ENCODE results near the gene CARM1.

Gene CARM1

DNA sequence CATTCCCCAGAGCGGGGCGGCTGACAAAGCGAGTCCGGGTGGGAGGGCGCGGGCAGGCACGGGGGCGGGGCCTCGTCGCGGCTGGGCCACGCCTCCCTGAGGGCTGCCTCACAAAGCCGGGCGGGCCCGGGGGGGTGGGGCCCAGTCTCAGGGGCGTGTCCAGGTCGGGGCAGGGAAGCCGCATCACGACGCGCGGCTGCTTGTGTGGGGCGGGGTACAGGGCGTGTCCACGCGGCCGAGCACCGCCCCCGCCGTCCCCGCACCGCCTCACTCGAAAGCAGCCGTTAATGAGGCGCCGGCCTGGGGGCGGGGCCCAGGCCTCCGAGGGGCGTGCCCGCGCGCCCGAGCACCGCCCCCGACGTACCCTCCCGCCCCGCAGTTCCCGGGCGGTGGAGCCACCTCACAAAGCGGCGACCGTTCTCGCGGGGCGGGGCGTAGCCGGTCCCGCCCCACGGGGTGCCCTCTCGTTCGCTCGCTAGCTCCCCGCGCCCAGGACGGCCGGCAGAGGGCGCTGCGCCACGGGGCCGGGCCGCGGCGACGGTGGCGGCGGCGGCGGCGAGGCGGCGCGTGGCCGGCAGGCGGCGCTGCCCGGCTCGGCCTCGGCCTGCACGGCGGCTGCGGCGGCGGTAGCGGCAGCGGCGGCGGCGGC is at the start of gene CARM1:
CARM1 (plus strand) TSS at position 599 of the 649 bp plus-strand sequence. CDS start 150 bp downstream, outside the sequence.
- ATAC-seq (ENCODE audit: low read depth) (peak; percentile 83), DNase-seq (ENCODE audit: low spot score) (peak; percentile 96)
- no peaks in the 10 kb centered on the region for H3K27me3 ChIP-seq (ENCODE audit: insufficient read depth, poor library complexity, severe bottlenecking)
- H3K27ac ChIP-seq (ENCODE audit: poor library complexity, severe bottlenecking) = peak within 1 kb of the TSS; percentile 74
- peaks cover 6% of the 10 kb centered on the region for H3K4me1 ChIP-seq (ENCODE audit: insufficient read depth, poor library complexity, severe bottlenecking)
- H3K4me3 ChIP-seq (ENCODE audit: severe bottlenecking) = peak within 1 kb of the TSS; percentile 100
- H3K36me3 ChIP-seq (ENCODE audit: low read depth) = peaks cover 4% of the 10 kb centered on the region; the same call in 1 of the 2 replicates
- peak; percentile 85 for TF ChIP-seq CTCF (IDR thresholded peaks at IDR 0.05; ENCODE audit: poor library complexity, severe bottlenecking)
- no peaks in the 10 kb centered on the region for H3K9me3 ChIP-seq (ENCODE audit: severe bottlenecking)

- ATAC-seq (ENCODE audit: low read depth) (no peak), DNase-seq (ENCODE audit: low spot score) (no peak)
- no peaks in the 10 kb centered on the region for H3K9me3 ChIP-seq (ENCODE audit: severe bottlenecking)
- H3K36me3 ChIP-seq (ENCODE audit: low read depth) = peaks cover 59% of the 10 kb centered on the region
- no peak overlapping the region for H3K27ac ChIP-seq (ENCODE audit: poor library complexity, severe bottlenecking)
- no peaks in the 10 kb centered on the region for H3K4me1 ChIP-seq (ENCODE audit: insufficient read depth, poor library complexity, severe bottlenecking)
- TF ChIP-seq CTCF (IDR thresholded peaks at IDR 0.05; ENCODE audit: poor library complexity, severe bottlenecking) = no peak
- no peak overlapping the region for H3K4me3 ChIP-seq (ENCODE audit: severe bottlenecking)
- no peaks in the 10 kb centered on the region for H3K27me3 ChIP-seq (ENCODE audit: insufficient read depth, poor library complexity, severe bottlenecking)
Measured at GRCh38 chr19:10823690-10824089, 47.7 kb upstream of the CARM1 start.

- Histone ChIP-seq H3K27me3 (ENCODE audit: insufficient read depth, poor library complexity, severe bottlenecking) (no peaks in the 10 kb centered on the region), H3K4me1 (ENCODE audit: insufficient read depth, poor library complexity, severe bottlenecking) (no peaks in the 10 kb centered on the region), H3K27ac (ENCODE audit: poor library complexity, severe bottlenecking) (no peak overlapping the region), H3K9me3 (ENCODE audit: severe bottlenecking) (no peaks in the 10 kb centered on the region), H3K36me3 (ENCODE audit: low read depth) (peaks cover 39% of the 10 kb centered on the region), H3K4me3 (ENCODE audit: severe bottlenecking) (no peak overlapping the region)
- DNase-seq (ENCODE audit: low spot score) (no peak), ATAC-seq (ENCODE audit: low read depth) (no peak)
- TF ChIP-seq CTCF (IDR thresholded peaks at IDR 0.05; ENCODE audit: poor library complexity, severe bottlenecking) = no peak
Measured at GRCh38 chr19:10826231-10826630, 45.1 kb upstream of the CARM1 start.

GRCh38 chr19:10826846-10827245 is 44.5 kb upstream of the CARM1 start:
- Histone ChIP-seq H3K4me3 (ENCODE audit: severe bottlenecking) (no peak overlapping the region), H3K36me3 (ENCODE audit: low read depth) (peaks cover 35% of the 10 kb centered on the region), H3K4me1 (ENCODE audit: insufficient read depth, poor library complexity, severe bottlenecking) (no peaks in the 10 kb centered on the region), H3K27me3 (ENCODE audit: insufficient read depth, poor library complexity, severe bottlenecking) (no peaks in the 10 kb centered on the region), H3K9me3 (ENCODE audit: severe bottlenecking) (no peaks in the 10 kb centered on the region), H3K27ac (ENCODE audit: poor library complexity, severe bottlenecking) (no peak overlapping the region)
- TF ChIP-seq CTCF (IDR thresholded peaks at IDR 0.05; ENCODE audit: poor library complexity, severe bottlenecking) = no peak
- ATAC-seq (ENCODE audit: low read depth) (no peak), DNase-seq (ENCODE audit: low spot score) (no peak)
